Left ventricle myocardium inferior (tissue), 1 donor: ENCODE results near the gene PIAS1. TPM values are rescaled to one million over a fixed set of nuclear protein-coding genes. Genes with fewer than 3 reads are reported as not detected.

Source experiments
- DNase-seq: peaks from one replicate; pipeline ENCODE4 v3.0.0-alpha.2; 2020
- H3K27ac ChIP-seq: fragments of 200-600 bp; replicated peaks from 2 replicates; pipeline ENCODE4 v1.8.0; 2021
- H3K27me3 ChIP-seq: fragments of 200-600 bp; 2 replicates; pipeline ENCODE4 v1.8.0; 2021; ENCODE audit warnings: low read depth
- H3K36me3 ChIP-seq: fragments of 200-600 bp; 2 replicates; pipeline ENCODE4 v1.8.0; 2021
- H3K4me1 ChIP-seq: fragments of 200-600 bp; 2 replicates; pipeline ENCODE4 v1.8.0; 2021
- H3K4me3 ChIP-seq: fragments of 200-600 bp; 2 replicates; pipeline ENCODE4 v1.8.0; 2021; ENCODE audit warnings: mild to moderate bottlenecking, moderate library complexity
- H3K9me3 ChIP-seq: fragments of 200-600 bp; replicated peaks from 2 replicates; pipeline ENCODE4 v1.8.0; 2021
- CTCF ChIP-seq: fragments of 200-600 bp; IDR thresholded peaks from 2 replicates; pipeline ENCODE4 v1.8.0; 2021; ENCODE audit warnings: antibody characterized with exemption, mild to moderate bottlenecking, borderline replicate concordance
- intact Hi-C: fragments of 100-400 bp; cut with micrococcal nuclease; formaldehyde crosslinking; loops from one replicate; pipeline ENCODE4 v1.11.0; 2022
- total RNA-seq: library from RNA; stranded (reverse); fragmentation: NEBNext Ultra II Directional; extraction: Animal tissue kit (Norgen Biotek cat#: 25700); gene quantifications from one replicate; pipeline ENCODE4 v1.2.1, GENCODE V29; 2021
- donor health status: DM: no; HTN: yes; CAD: no; lungs with severe emphysema.

Gene PIAS1
- total RNA-seq, 1 donor from 2014 or later, result 29.9 TPM

- Histone ChIP-seq H3K27ac (no peak overlapping the region), H3K4me3 (no peak overlapping the region), H3K27me3 (no peaks in the 10 kb centered on the region), H3K9me3 (no peaks in the 10 kb centered on the region), H3K36me3 (no peaks in the 10 kb centered on the region), H3K4me1 (peaks cover 30% of the 10 kb centered on the region)
- DNase-seq, result no peak
- intact Hi-C loops, result no loop called here
- no peak for TF ChIP-seq CTCF
Measured at GRCh38 chr15:68206711-68207151, 152.6 kb downstream of the PIAS1 start.

- no peak overlapping the region for H3K27ac ChIP-seq
- no peaks in the 10 kb centered on the region for H3K27me3 ChIP-seq
- intact Hi-C loops, result no loop called here
- H3K9me3 ChIP-seq, result no peaks in the 10 kb centered on the region
- no peak overlapping the region for H3K4me3 ChIP-seq
- DNase-seq, result no peak
- peaks cover 30% of the 10 kb centered on the region for H3K4me1 ChIP-seq
- TF ChIP-seq CTCF, result no peak
- no peaks in the 10 kb centered on the region for H3K36me3 ChIP-seq
Measured at GRCh38 chr15:68207176-68207935, 153.2 kb downstream of the PIAS1 start.

DNA sequence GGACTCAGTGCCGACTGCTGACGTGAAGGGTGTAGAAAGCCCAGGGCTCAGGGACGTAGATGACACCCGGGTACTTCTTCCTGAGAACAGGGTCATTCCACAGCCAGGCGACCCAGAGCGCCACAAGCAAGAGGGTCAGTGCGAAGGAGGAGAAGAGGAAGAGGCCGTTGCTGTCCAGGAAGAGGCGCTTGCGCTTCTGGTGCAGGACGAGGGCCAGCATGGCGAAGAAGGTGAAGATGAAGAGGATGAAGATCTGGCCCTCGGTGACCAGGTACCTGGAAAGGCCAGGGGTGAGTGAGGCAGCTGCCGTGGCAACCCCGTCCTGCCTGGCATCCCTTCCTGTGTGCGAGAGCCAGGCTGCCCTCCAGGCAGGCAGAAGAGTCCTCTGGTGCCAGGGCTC is 154.0 kb downstream of the PIAS1 start:
- intact Hi-C loops, result no loop called here
- Histone ChIP-seq H3K9me3 (no peaks in the 10 kb centered on the region), H3K4me1 (peaks cover 30% of the 10 kb centered on the region), H3K27ac (no peak overlapping the region), H3K4me3 (no peak overlapping the region), H3K36me3 (no peaks in the 10 kb centered on the region), H3K27me3 (no peaks in the 10 kb centered on the region)
- no peak for TF ChIP-seq CTCF
- no peak for DNase-seq

DNA sequence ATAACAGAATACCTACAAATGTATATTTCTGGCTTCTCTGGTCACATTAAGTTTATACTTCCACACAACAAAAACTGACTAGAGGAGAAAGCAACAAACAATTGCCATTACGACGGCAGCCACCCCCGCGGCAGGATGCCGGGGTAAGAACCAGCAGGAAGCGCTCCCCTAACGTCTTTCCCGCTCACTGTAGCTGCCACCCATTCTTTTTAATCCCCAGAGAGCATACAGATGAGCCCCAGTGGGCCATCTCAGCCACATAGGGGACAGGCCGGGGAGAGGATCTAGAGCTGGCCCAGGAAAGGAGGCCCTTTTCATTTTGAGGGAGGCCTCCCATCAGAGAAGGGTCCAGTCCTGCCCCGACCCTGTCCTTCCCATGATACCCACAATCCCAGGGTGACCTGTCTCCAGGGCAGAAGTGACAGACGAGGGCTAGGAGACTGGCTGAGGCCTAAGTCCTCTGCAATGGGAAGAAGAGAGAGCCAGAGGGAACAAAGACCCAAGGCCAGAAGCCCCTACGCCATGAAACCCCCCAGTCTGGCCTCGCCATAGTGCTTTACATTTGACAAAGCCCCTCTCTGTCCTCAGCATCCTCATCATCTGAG is 154.6 kb downstream of the PIAS1 start:
- Histone ChIP-seq H3K9me3 (no peaks in the 10 kb centered on the region), H3K27ac (no peak overlapping the region), H3K27me3 (no peaks in the 10 kb centered on the region), H3K36me3 (no peaks in the 10 kb centered on the region), H3K4me1 (peaks cover 30% of the 10 kb centered on the region), H3K4me3 (no peak overlapping the region)
- no peak for TF ChIP-seq CTCF
- intact Hi-C loops, result no loop called here
- DNase-seq, result no peak

DNA sequence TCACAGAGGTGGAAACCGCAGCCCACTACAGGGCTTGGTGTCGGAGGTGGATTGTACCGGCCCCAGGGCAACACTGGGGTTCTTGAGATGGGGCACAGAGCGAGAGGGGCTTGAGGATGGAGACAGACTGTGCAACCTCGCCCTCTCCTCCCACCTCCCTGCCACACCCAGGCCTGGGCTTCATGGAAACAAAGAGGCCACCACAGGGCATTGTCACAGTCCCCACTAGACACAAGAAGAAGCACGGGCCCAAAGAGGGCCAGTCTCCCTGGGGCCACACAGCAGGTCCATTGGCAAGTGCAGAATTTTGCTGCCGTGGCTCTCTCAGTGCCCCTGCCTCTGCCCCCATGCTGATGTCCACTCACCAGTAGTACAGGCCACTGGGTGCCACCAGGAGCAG is 155.2 kb downstream of the PIAS1 start:
- intact Hi-C loops, result no loop called here
- H3K4me3 ChIP-seq, result no peak overlapping the region
- H3K27me3 ChIP-seq, result no peaks in the 10 kb centered on the region
- TF ChIP-seq CTCF, result no peak
- H3K4me1 ChIP-seq, result peaks cover 30% of the 10 kb centered on the region
- H3K9me3 ChIP-seq, result no peaks in the 10 kb centered on the region
- H3K36me3 ChIP-seq, result no peaks in the 10 kb centered on the region
- no peak overlapping the region for H3K27ac ChIP-seq
- DNase-seq, result peak; percentile 2
